Breast epithelium (tissue), 4 donors: Measurements from ENCODE around the gene INSM2. TPM values are rescaled to one million over a fixed set of nuclear protein-coding genes. Genes with fewer than 3 reads are reported as not detected.

Source experiments
- DNase-seq, 2 donors: peaks; one replicate each; pipeline ENCODE4 v3.0.0-alpha.2; 2019; ENCODE audit warnings: low spot score in 2 of 2
- H3K27ac ChIP-seq, 2 donors: fragments of 200-600 bp; sonication (generic) in 1 of 2; one replicate each; pipeline ENCODE4 v1.5.1; 2016 to 2019; ENCODE audit warnings: mild to moderate bottlenecking in 1 of 2
- H3K27me3 ChIP-seq, 2 donors: fragments of 200-600 bp; sonication (generic) in 1 of 2; one replicate each; pipeline versions ENCODE4 v1.5.1 to v1.6.0; 2017 to 2019; ENCODE audit warnings: control low read depth in 1 of 2, mild to moderate bottlenecking in 1 of 2
- H3K36me3 ChIP-seq: fragments of 200-600 bp; one replicate; pipeline ENCODE4 v1.5.1; 2019
- H3K4me1 ChIP-seq, 2 donors: fragments of 200-600 bp; sonication (generic); one replicate each; pipeline ENCODE4 v1.5.1; 2016 to 2019; ENCODE audit warnings: control low read depth in 1 of 2
- H3K4me3 ChIP-seq, 3 donors: fragments of 200-600 bp; sonication (generic); 1 replicate in 2 of 3; 2 replicates in 1 of 3; pipeline ENCODE4 v1.5.1; 2016 to 2019; ENCODE audit warnings: mild to moderate bottlenecking in 3 of 3, moderate library complexity in 2 of 3
- H3K9me3 ChIP-seq, 2 donors: fragments of 200-600 bp; sonication (generic) in 1 of 2; one replicate each; pipeline ENCODE4 v1.5.1; 2016 to 2019; ENCODE audit warnings: control low read depth in 1 of 2
- POLR2A ChIP-seq: fragments of 450-650 bp; IDR thresholded peaks from one replicate; pipeline ENCODE4 v1.6.1; 2016; ENCODE audit warnings: antibody characterized with exemption, mild to moderate bottlenecking, moderate library complexity
- POLR2AphosphoS5 ChIP-seq, 3 donors: sonication (generic); formaldehyde crosslinking; IDR thresholded peaks; one replicate each; pipeline ENCODE4 v1.6.1; 2017; ENCODE audit warnings: antibody characterized with exemption in 3 of 3
- intact Hi-C: fragments of 100-400 bp; cut with DNase I; formaldehyde crosslinking; loops from one replicate; pipeline ENCODE4 v1.15.1; 2023; ENCODE audit warnings: low total_unique reads
- total RNA-seq, 3 donors: library from RNA; depleted of rRNA; stranded (reverse); fragments of >200 nt; gene quantifications; one replicate each; pipeline ENCODE4 v1.1.0, GENCODE V29; 2016
- TF ChIP-seq, protein P1 (sequence below), 3 donors: fragments of 450-650 bp; IDR thresholded peaks; one replicate each; pipeline ENCODE4 v1.5.1; 2016 to 2017; ENCODE audit warnings: antibody characterized with exemption in 3 of 3, mild to moderate bottlenecking in 3 of 3, moderate library complexity in 3 of 3

Gene INSM2
- total RNA-seq, 3 donors from 2014 or later = not detected

DNA sequence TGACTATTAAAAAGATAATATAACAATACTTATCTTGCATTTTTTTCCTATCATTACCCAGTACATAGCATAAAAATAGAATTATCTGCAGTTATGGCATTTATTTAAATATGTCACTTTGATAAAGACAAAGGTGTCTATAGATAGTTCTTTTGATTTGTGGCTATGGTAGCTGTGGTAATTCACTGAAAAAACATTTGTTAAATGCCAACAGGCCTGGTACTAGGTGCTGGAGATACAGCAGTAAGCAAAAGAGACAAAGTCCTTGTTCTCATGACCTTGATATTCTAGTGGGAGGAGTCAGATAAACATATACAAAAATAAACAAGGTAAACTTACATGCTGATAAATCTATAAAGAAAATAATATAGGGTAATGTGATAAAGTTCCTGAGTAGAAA, 44.7 kb downstream of the INSM2 start:
- Histone ChIP-seq H3K36me3 (no peaks in the 10 kb centered on the region), H3K27me3 (no peaks in the 10 kb centered on the region), H3K4me1 (no peaks in the 10 kb centered on the region), H3K27ac (no peak overlapping the region), H3K9me3 (no peaks in the 10 kb centered on the region), H3K4me3 (no peak overlapping the region)
- intact Hi-C loops = no loop called here
- DNase-seq = no peak
- TF ChIP-seq, protein P1, sequence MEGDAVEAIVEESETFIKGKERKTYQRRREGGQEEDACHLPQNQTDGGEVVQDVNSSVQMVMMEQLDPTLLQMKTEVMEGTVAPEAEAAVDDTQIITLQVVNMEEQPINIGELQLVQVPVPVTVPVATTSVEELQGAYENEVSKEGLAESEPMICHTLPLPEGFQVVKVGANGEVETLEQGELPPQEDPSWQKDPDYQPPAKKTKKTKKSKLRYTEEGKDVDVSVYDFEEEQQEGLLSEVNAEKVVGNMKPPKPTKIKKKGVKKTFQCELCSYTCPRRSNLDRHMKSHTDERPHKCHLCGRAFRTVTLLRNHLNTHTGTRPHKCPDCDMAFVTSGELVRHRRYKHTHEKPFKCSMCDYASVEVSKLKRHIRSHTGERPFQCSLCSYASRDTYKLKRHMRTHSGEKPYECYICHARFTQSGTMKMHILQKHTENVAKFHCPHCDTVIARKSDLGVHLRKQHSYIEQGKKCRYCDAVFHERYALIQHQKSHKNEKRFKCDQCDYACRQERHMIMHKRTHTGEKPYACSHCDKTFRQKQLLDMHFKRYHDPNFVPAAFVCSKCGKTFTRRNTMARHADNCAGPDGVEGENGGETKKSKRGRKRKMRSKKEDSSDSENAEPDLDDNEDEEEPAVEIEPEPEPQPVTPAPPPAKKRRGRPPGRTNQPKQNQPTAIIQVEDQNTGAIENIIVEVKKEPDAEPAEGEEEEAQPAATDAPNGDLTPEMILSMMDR (IDR thresholded peaks at IDR 0.05) = no peak
- TF ChIP-seq POLR2A (no peak), POLR2AphosphoS5 (IDR thresholded peaks at IDR 0.05) (no peak)

Other genes starting within 250 kb of the INSM2 start
- gene PSMA6, start 241.8 kb upstream of the INSM2 start, total RNA-seq = 100 to 1,000 TPM; 150 to 170 (median 156) TPM
- gene NFKBIA, start 129.4 kb upstream of the INSM2 start, total RNA-seq = 100 to 1,000 TPM; 418 to 546 (median 422) TPM